HepG2 (cell line): ENCODE results near the gene PAK2. TPM values are rescaled to one million over a fixed set of nuclear protein-coding genes. Genes with fewer than 3 reads are reported as not detected.
A peak's percentile ranks its signal among the peaks of the same experiment; 100 is the strongest.

Experiments used
- DMAP1 ChIP-seq: IDR thresholded peaks from 2 replicates; pipeline ENCODE4 v1.6.1; 2016
- FUBP1 ChIP-seq: sonication (generic); formaldehyde crosslinking; IDR thresholded peaks from 2 replicates; pipeline ENCODE4 v1.5.1; 2020; ENCODE audit warnings: missing genetic modification reagents, mild to moderate bottlenecking, borderline replicate concordance
- NCOR1 ChIP-seq: fragments of 200-600 bp; sonication (generic); IDR thresholded peaks from 2 replicates; pipeline ENCODE4 v1.7.0; 2017; ENCODE audit warnings: antibody characterized with exemption, low read length, borderline replicate concordance
- NFIB ChIP-seq: sonication (generic); formaldehyde crosslinking; IDR thresholded peaks from 2 replicates; pipeline ENCODE4 v1.9.0; 2021; ENCODE audit warnings: missing genetic modification reagents, mild to moderate bottlenecking, borderline replicate concordance
- NR0B2 ChIP-seq: sonication (generic); formaldehyde crosslinking; IDR thresholded peaks from 2 replicates; pipeline ENCODE4 v1.4.0; 2020; ENCODE audit warnings: mild to moderate bottlenecking, missing genetic modification reagents
- NR2F6 ChIP-seq, 2 experiments: IDR thresholded peaks; 2 replicates each; pipeline ENCODE4 v1.6.1; 2016; ENCODE audit warnings: antibody characterized with exemption in 1 of 2, mild to moderate bottlenecking in 1 of 2
- PHF5A ChIP-seq: IDR thresholded peaks from one replicate; pipeline ENCODE4 v1.6.1; 2018; ENCODE audit warnings: low read depth, missing genetic modification reagents; ENCODE audit not compliant: unreplicated experiment
- POGZ ChIP-seq: sonication (generic); formaldehyde crosslinking; IDR thresholded peaks from 2 replicates; pipeline ENCODE4 v1.4.0; 2020; ENCODE audit warnings: mild to moderate bottlenecking, missing genetic modification reagents
- PRDM10 ChIP-seq: sonication (generic); formaldehyde crosslinking; IDR thresholded peaks from 2 replicates; pipeline ENCODE4 v1.4.0; 2020; ENCODE audit warnings: low read depth, missing genetic modification reagents
- RAD51 ChIP-seq: fragments of 450-650 bp; IDR thresholded peaks from 2 replicates; pipeline ENCODE4 v1.6.1; 2016; ENCODE audit warnings: borderline replicate concordance
- SAP130 ChIP-seq: IDR thresholded peaks from 2 replicates; pipeline ENCODE4 v1.6.1; 2016; ENCODE audit warnings: low read depth
- TAF15 ChIP-seq: fragments of 200-400 bp; formaldehyde crosslinking; IDR thresholded peaks from one replicate; pipeline ENCODE4 v1.6.1; 2018; ENCODE audit warnings: mild to moderate bottlenecking, low read depth, low read length; ENCODE audit not compliant: poor library complexity, severe bottlenecking
- ZBTB37 ChIP-seq: sonication (generic); formaldehyde crosslinking; IDR thresholded peaks from 2 replicates; pipeline ENCODE4 v1.4.0; 2020; ENCODE audit warnings: mild to moderate bottlenecking, missing genetic modification reagents
- ZBTB7A ChIP-seq: sonication (generic); formaldehyde crosslinking; IDR thresholded peaks from 2 replicates; pipeline ENCODE4 v1.8.0; 2022; ENCODE audit warnings: mild to moderate bottlenecking, missing genetic modification reagents
- ZHX1 ChIP-seq: sonication (generic); formaldehyde crosslinking; IDR thresholded peaks from 2 replicates; pipeline ENCODE4 v1.8.1; 2022; ENCODE audit warnings: low read depth, mild to moderate bottlenecking, missing genetic modification reagents
- ZNF552 ChIP-seq: sonication (generic); formaldehyde crosslinking; IDR thresholded peaks from 2 replicates; pipeline ENCODE4 v1.9.0; 2022; ENCODE audit warnings: missing genetic modification reagents, mild to moderate bottlenecking, borderline replicate concordance
- ZNF737 ChIP-seq: sonication (generic); formaldehyde crosslinking; IDR thresholded peaks from 2 replicates; pipeline ENCODE4 v1.5.0; 2020; ENCODE audit warnings: missing genetic modification reagents, mild to moderate bottlenecking, borderline replicate concordance
- ZSCAN22 ChIP-seq: sonication (generic); formaldehyde crosslinking; IDR thresholded peaks from 2 replicates; pipeline ENCODE4 v1.4.0; 2020; ENCODE audit warnings: mild to moderate bottlenecking, missing genetic modification reagents
- ZSCAN31 ChIP-seq: sonication (generic); formaldehyde crosslinking; IDR thresholded peaks from 2 replicates; pipeline ENCODE4 v1.5.0; 2020; ENCODE audit warnings: low read depth, mild to moderate bottlenecking, missing genetic modification reagents
- polyA plus RNA-seq, 8 experiments: library from polyadenylated mRNA; depleted of rRNA in 3 of 8; stranded (reverse) in 7 of 8; unstranded in 1 of 8; fragments of >200 nt; fragmentation: Illumina TruSeq in 4 of 8; extraction: Trizol in 4 of 8; gene quantifications; 2 replicates each; pipeline versions ENCODE4 v1.2.1 to v1.2.3, GENCODE V29; 2011 to 2016; ENCODE audit warnings: low read depth in 4 of 8, missing spikeins in 1 of 8, mixed read lengths in 1 of 8; ENCODE audit not compliant: insufficient read depth in 1 of 8
- total RNA-seq, 5 experiments: library from RNA; depleted of rRNA; stranded (reverse); fragments of >200 nt; fragmentation: Illumina TruSeq; extraction: Trizol; gene quantifications; 2 replicates each; pipeline ENCODE4 v1.2.3, GENCODE V29; 2016; ENCODE audit warnings: low read depth in 1 of 5

The PAK2 gene
- total and polyA plus RNA-seq, 2 of the 13 experiments (the other 11 are each of a cell fraction or from before 2014, with no cell fraction given): 23.0 to 24.7 TPM

- TF ChIP-seq ZHX1 (CRISPR knock-in tag) (no peak), ZNF552 (CRISPR knock-in tag) (0 out of 2 replicates have a peak, but pooled peaks have one; percentile 41), SAP130 (CRISPR knock-in tag) (peak; percentile 57), NFIB (CRISPR knock-in tag) (no peak), ZNF737 (CRISPR knock-in tag) (no peak), ZBTB7A (CRISPR knock-in tag) (no peak), TAF15 (no peak), ZSCAN22 (CRISPR knock-in tag) (no peak), RAD51 (no peak), NCOR1 (no peak), ZSCAN31 (CRISPR knock-in tag) (peak; percentile 83; the same call in 1 of the 2 replicates), ZBTB37 (no peak), DMAP1 (CRISPR knock-in tag) (peak; percentile 30; the same call in 1 of the 2 replicates), PHF5A (CRISPR knock-in tag) (no peak), NR0B2 (CRISPR knock-in tag) (no peak), FUBP1 (CRISPR knock-in tag) (no peak), POGZ (CRISPR knock-in tag) (no peak), NR2F6 (IDR thresholded peaks at IDR 0.05) (no peak), NR2F6 (CRISPR knock-in tag; IDR thresholded peaks at IDR 0.05) (no peak), PRDM10 (CRISPR knock-in tag) (peak; percentile 20; the same call in 1 of the 2 replicates)
Measured at GRCh38 chr3:196711838-196712513, 27.7 kb upstream of the PAK2 start, which contains the start of the genes CEP19 and PIGX (continued).
